ENCODE data around the gene TMEM243.

TMEM243 gene

GRCh38 chr7:87219545-87220025 is at the start of gene TMEM243:
Gene TMEM243, minus strand, starts transcription at chr7:87219732. Its CDS starts 229 bp downstream, at chr7:87219503.
- in situ Hi-C loops (cut with MboI; ENCODE audit: low sequenced_read_pairs): no loop called here

GRCh38 chr7:87267239-87267900 is 47.8 kb upstream of the TMEM243 start:
- in situ Hi-C loops (cut with MboI; ENCODE audit: low sequenced_read_pairs): no loop called here

- in situ Hi-C loops (cut with MboI; ENCODE audit: low sequenced_read_pairs): no loop called here
Measured at GRCh38 chr7:87263537-87263936, 44.0 kb upstream of the TMEM243 start.

- in situ Hi-C loops (cut with MboI; ENCODE audit: low sequenced_read_pairs): no loop called here
Measured at GRCh38 chr7:87253589-87254087, 34.1 kb upstream of the TMEM243 start.

GRCh38 chr7:87245671-87246070 is 26.1 kb upstream of the TMEM243 start:
- in situ Hi-C loops (cut with MboI; ENCODE audit: low sequenced_read_pairs): loop anchor here (25.0 kb wide), 1 partner anchor 308 kb away; no protein-coding TSS in a partner anchor

- in situ Hi-C loops (cut with MboI; ENCODE audit: low sequenced_read_pairs): loop anchor here (25.0 kb wide), 1 partner anchor 301 kb away; no protein-coding TSS in a partner anchor
Measured at GRCh38 chr7:87238464-87239051, 19.0 kb upstream of the TMEM243 start.

GRCh38 chr7:87234949-87235348 is 15.4 kb upstream of the TMEM243 start:
- in situ Hi-C loops (cut with MboI; ENCODE audit: low sequenced_read_pairs): loop anchor here (25.0 kb wide), 1 partner anchor 298 kb away; no protein-coding TSS in a partner anchor

GRCh38 chr7:87231711-87232110 is 12.2 kb upstream of the TMEM243 start:
- in situ Hi-C loops (cut with MboI; ENCODE audit: low sequenced_read_pairs): loop anchor here (25.0 kb wide), 1 partner anchor 294 kb away; no protein-coding TSS in a partner anchor

- in situ Hi-C loops (cut with MboI; ENCODE audit: low sequenced_read_pairs): loop anchor here (25.0 kb wide), 1 partner anchor 294 kb away; no protein-coding TSS in a partner anchor
Measured at GRCh38 chr7:87231258-87231657, 11.7 kb upstream of the TMEM243 start.

- in situ Hi-C loops (cut with MboI; ENCODE audit: low sequenced_read_pairs): loop anchor here (25.0 kb wide), 1 partner anchor 289 kb away; no protein-coding TSS in a partner anchor
Measured at GRCh38 chr7:87226495-87226894, 7.0 kb upstream of the TMEM243 start.

- in situ Hi-C loops (cut with MboI; ENCODE audit: low sequenced_read_pairs): loop anchor here (25.0 kb wide), 1 partner anchor 288 kb away; no protein-coding TSS in a partner anchor
Measured at GRCh38 chr7:87225696-87226095, 6.2 kb upstream of the TMEM243 start.

GRCh38 chr7:87223666-87224065 is 4.1 kb upstream of the TMEM243 start:
- in situ Hi-C loops (cut with MboI; ENCODE audit: low sequenced_read_pairs): no loop called here

GRCh38 chr7:87220734-87221215 is 1.2 kb upstream of the TMEM243 start:
- in situ Hi-C loops (cut with MboI; ENCODE audit: low sequenced_read_pairs): no loop called here

- in situ Hi-C loops (cut with MboI; ENCODE audit: low sequenced_read_pairs): no loop called here
Measured at GRCh38 chr7:87220026-87220733, 648 bp upstream of the TMEM243 start.

GRCh38 chr7:87218796-87219544 is 562 bp downstream of the TMEM243 start:
- in situ Hi-C loops (cut with MboI; ENCODE audit: low sequenced_read_pairs): no loop called here

GRCh38 chr7:87217983-87218653 is 1.4 kb downstream of the TMEM243 start:
- in situ Hi-C loops (cut with MboI; ENCODE audit: low sequenced_read_pairs): no loop called here

GRCh38 chr7:87216701-87217508 is 2.6 kb downstream of the TMEM243 start:
- in situ Hi-C loops (cut with MboI; ENCODE audit: low sequenced_read_pairs): no loop called here

GRCh38 chr7:87215046-87215445 is 4.5 kb downstream of the TMEM243 start:
- in situ Hi-C loops (cut with MboI; ENCODE audit: low sequenced_read_pairs): no loop called here

- in situ Hi-C loops (cut with MboI; ENCODE audit: low sequenced_read_pairs): no loop called here
Measured at GRCh38 chr7:87213811-87214210, 5.7 kb downstream of the TMEM243 start.
